GM12891 (cell line): ENCODE results near the gene CREBRF.

Experiments
- POLR2A ChIP-seq: IDR thresholded peaks from 2 replicates; pipeline ENCODE4 v1.6.1; 2011; ENCODE audit warnings: low read depth, low read length, control low read depth
- POLR2AphosphoS5 ChIP-seq: IDR thresholded peaks from 2 replicates; pipeline ENCODE4 v1.6.1; 2011; ENCODE audit warnings: low read depth, low read length, control low read depth
- POU2F2 ChIP-seq: IDR thresholded peaks from 2 replicates; pipeline ENCODE4 v1.6.1; 2011; ENCODE audit warnings: low read depth, mild to moderate bottlenecking, control low read depth, low read length, moderate library complexity
- TAF1 ChIP-seq: IDR thresholded peaks from 2 replicates; pipeline ENCODE4 v1.6.1; 2011; ENCODE audit warnings: low read depth, low read length, control low read depth

DNA sequence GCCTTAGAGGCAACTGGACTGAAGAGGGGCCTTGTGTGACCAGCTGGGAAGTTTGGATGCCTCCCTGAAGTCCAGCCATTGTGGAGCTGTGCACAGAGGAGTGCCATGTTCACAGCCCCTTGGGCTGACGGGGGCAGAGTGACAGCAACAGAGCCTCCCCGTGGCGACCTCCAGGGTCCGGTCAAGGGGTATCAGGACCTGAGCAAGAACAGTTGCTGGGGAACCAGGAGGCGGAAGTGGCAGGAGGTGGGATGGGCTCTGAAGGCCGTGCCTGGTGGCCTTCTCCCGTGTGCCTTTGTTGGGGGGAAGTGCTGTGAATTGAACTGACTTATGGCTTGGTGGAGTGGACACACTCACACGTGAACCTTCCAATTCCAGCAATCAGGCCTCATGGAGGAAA lies 102.2 kb downstream of the CREBRF start:
- no peak for TF ChIP-seq POLR2AphosphoS5
- TF ChIP-seq POLR2A, result no peak
- no peak for TF ChIP-seq TAF1
- TF ChIP-seq POU2F2, result no peak
